ENCODE data around the gene CDC42BPA.
"Not testable (repeated sequence)": the region's sequence is repeated elsewhere in the genome, so short reads cannot be mapped to it uniquely, and the experiment has no call there.

CDC42BPA gene

GRCh38 chr1:227311389-227312001, 6.8 kb downstream of the CDC42BPA start:
- DNase-seq (ENCODE audit: low read depth in 1 of 2, low spot score in 1 of 2): no peak

- DNase-seq (ENCODE audit: low read depth in 1 of 2, low spot score in 1 of 2): no peak
Measured at GRCh38 chr1:227308367-227309336, 9.6 kb downstream of the CDC42BPA start.

- no peak for DNase-seq (ENCODE audit: low read depth in 1 of 2, low spot score in 1 of 2)
Measured at GRCh38 chr1:227306689-227307088, 11.6 kb downstream of the CDC42BPA start.

- no peak for DNase-seq (ENCODE audit: low read depth in 1 of 2, low spot score in 1 of 2)
Measured at GRCh38 chr1:227305894-227306626, 12.2 kb downstream of the CDC42BPA start.

GRCh38 chr1:227304665-227305064, 13.6 kb downstream of the CDC42BPA start:
- no peak for DNase-seq (ENCODE audit: low read depth in 1 of 2, low spot score in 1 of 2)

- DNase-seq (ENCODE audit: low read depth in 1 of 2, low spot score in 1 of 2): no peak
Measured at GRCh38 chr1:227303662-227304061, 14.6 kb downstream of the CDC42BPA start.

GRCh38 chr1:227300682-227301081, 17.6 kb downstream of the CDC42BPA start:
- no peak for DNase-seq (ENCODE audit: low read depth in 1 of 2, low spot score in 1 of 2)

GRCh38 chr1:227299688-227300087, 18.6 kb downstream of the CDC42BPA start:
- DNase-seq (ENCODE audit: low read depth in 1 of 2, low spot score in 1 of 2): no peak

GRCh38 chr1:227299241-227299627, 19.1 kb downstream of the CDC42BPA start:
- DNase-seq (ENCODE audit: low read depth in 1 of 2, low spot score in 1 of 2): no peak

- no peak for DNase-seq (ENCODE audit: low read depth in 1 of 2, low spot score in 1 of 2)
Measured at GRCh38 chr1:227298512-227299240, 19.6 kb downstream of the CDC42BPA start.

- DNase-seq (ENCODE audit: low read depth in 1 of 2, low spot score in 1 of 2): no peak
Measured at GRCh38 chr1:227297073-227297793, 21.1 kb downstream of the CDC42BPA start.

GRCh38 chr1:227295609-227296008, 22.7 kb downstream of the CDC42BPA start:
- no peak for DNase-seq (ENCODE audit: low read depth in 1 of 2, low spot score in 1 of 2)

GRCh38 chr1:227285745-227286144, 32.5 kb downstream of the CDC42BPA start:
- DNase-seq (ENCODE audit: low read depth in 1 of 2, low spot score in 1 of 2): no peak

- no peak for DNase-seq (ENCODE audit: low read depth in 1 of 2, low spot score in 1 of 2)
Measured at GRCh38 chr1:227281371-227281770, 36.9 kb downstream of the CDC42BPA start.

GRCh38 chr1:227280836-227281235, 37.5 kb downstream of the CDC42BPA start:
- no peak for DNase-seq (ENCODE audit: low read depth in 1 of 2, low spot score in 1 of 2)

GRCh38 chr1:227276156-227276693, 42.1 kb downstream of the CDC42BPA start:
- not testable (repeated sequence) for DNase-seq (ENCODE audit: low read depth in 1 of 2, low spot score in 1 of 2)

GRCh38 chr1:227273557-227273956, 44.7 kb downstream of the CDC42BPA start:
- no peak for DNase-seq (ENCODE audit: low read depth in 1 of 2, low spot score in 1 of 2)

GRCh38 chr1:227272428-227272827, 45.9 kb downstream of the CDC42BPA start:
- no peak for DNase-seq (ENCODE audit: low read depth in 1 of 2, low spot score in 1 of 2)

GRCh38 chr1:227270554-227270953, 47.7 kb downstream of the CDC42BPA start:
- no peak for DNase-seq (ENCODE audit: low read depth in 1 of 2, low spot score in 1 of 2)

GRCh38 chr1:227268943-227269342, 49.3 kb downstream of the CDC42BPA start:
- DNase-seq (ENCODE audit: low read depth in 1 of 2, low spot score in 1 of 2): no peak

All from stimulated activated CD4-positive, alpha-beta T cell treated with anti-CD3 and anti-CD28 coated beads, Interleukin-15, amount 100 ng/mL, for 1 hour (primary cell).